HEK293T (cell line): ENCODE data around the gene ATP9A.

Experiments used
- CTCF ChIA-PET: fragments of 350-600 bp; formaldehyde crosslinking; extraction: SDS; loops from one replicate; lab custom pipeline; 2021; ENCODE audit warnings: antibody characterized with exemption, inconsistent platforms; lab: Yijun Ruan, JAX
- POLR2A ChIA-PET: fragments of 350-600 bp; formaldehyde crosslinking; extraction: SDS; loops from one replicate; lab custom pipeline; 2020; ENCODE audit warnings: antibody characterized with exemption, inconsistent platforms; lab: Yijun Ruan, JAX
- DNase-seq: peaks from one replicate; pipeline ENCODE4 v3.0.0; 2012; ENCODE audit warnings: mixed read lengths; ENCODE audit errors: extremely low spot score
- ARNT ChIP-seq: fragments of 450-650 bp; IDR thresholded peaks from 2 replicates; pipeline ENCODE4 v1.6.1; 2017; ENCODE audit warnings: mild to moderate bottlenecking
- BHLHE40 ChIP-seq: fragments of 450-650 bp; IDR thresholded peaks from 2 replicates; pipeline ENCODE4 v1.6.1; 2016; ENCODE audit warnings: mild to moderate bottlenecking, moderate library complexity, borderline replicate concordance
- CTBP1 ChIP-seq: fragments of 450-650 bp; IDR thresholded peaks from 2 replicates; pipeline ENCODE4 v1.6.1; 2016; ENCODE audit warnings: borderline replicate concordance
- ELF4 ChIP-seq: fragments of 450-650 bp; IDR thresholded peaks from 2 replicates; pipeline ENCODE4 v1.6.1; 2017; ENCODE audit warnings: antibody characterized with exemption
- FOXA1 ChIP-seq: fragments of 450-650 bp; IDR thresholded peaks from 2 replicates; pipeline ENCODE4 v1.6.1; 2016; ENCODE audit warnings: mild to moderate bottlenecking
- FOXK2 ChIP-seq: fragments of 450-650 bp; IDR thresholded peaks from 2 replicates; pipeline ENCODE4 v1.6.1; 2016; ENCODE audit warnings: mild to moderate bottlenecking
- FOXM1 ChIP-seq: fragments of 450-650 bp; IDR thresholded peaks from 2 replicates; pipeline ENCODE4 v1.6.1; 2017; ENCODE audit warnings: mild to moderate bottlenecking, borderline replicate concordance
- HDGF ChIP-seq: fragments of 450-650 bp; IDR thresholded peaks from 2 replicates; pipeline ENCODE4 v1.6.1; 2017; ENCODE audit warnings: antibody characterized with exemption, borderline replicate concordance
- L3MBTL2 ChIP-seq: fragments of 450-650 bp; conservative IDR thresholded peaks from 2 replicates; pipeline ENCODE4 v1.6.1; 2016; ENCODE audit warnings: mild to moderate bottlenecking
- LEF1 ChIP-seq: fragments of 450-650 bp; IDR thresholded peaks from 2 replicates; pipeline ENCODE4 v1.6.1; 2017; ENCODE audit warnings: mild to moderate bottlenecking, borderline replicate concordance
- NFRKB ChIP-seq: fragments of 450-650 bp; IDR thresholded peaks from 2 replicates; pipeline ENCODE4 v1.6.1; 2016; ENCODE audit warnings: mild to moderate bottlenecking, moderate library complexity
- PKNOX1 ChIP-seq: fragments of 450-650 bp; IDR thresholded peaks from 2 replicates; pipeline ENCODE4 v1.6.1; 2016
- SP1 ChIP-seq: fragments of 450-650 bp; IDR thresholded peaks from 2 replicates; pipeline ENCODE4 v1.6.1; 2017
- SUZ12 ChIP-seq: fragments of 450-650 bp; IDR thresholded peaks from 2 replicates; pipeline ENCODE4 v1.6.1; 2016; ENCODE audit warnings: mild to moderate bottlenecking
- TARDBP ChIP-seq: fragments of 450-650 bp; IDR thresholded peaks from 2 replicates; pipeline ENCODE4 v1.6.1; 2016
- ZNF384 ChIP-seq: fragments of 450-650 bp; IDR thresholded peaks from 2 replicates; pipeline ENCODE4 v1.6.1; 2016

Gene ATP9A

GRCh38 chr20:51797357-51798025 lies 29.3 kb upstream of the ATP9A start:
- POLR2A ChIA-PET, result no interaction called here
- peak; percentile 46 for DNase-seq
- CTCF ChIA-PET, result interaction anchor here (1.0 kb wide), 1 partner anchor 97 kb away, joined by 3 read pairs; no protein-coding TSS in a partner anchor
- TF ChIP-seq SUZ12 (no peak), ZNF384 (peak; percentile 46; the same call in 1 of the 2 replicates), LEF1 (no peak), BHLHE40 (no peak), FOXK2 (peak; percentile 62; the same call in 1 of the 2 replicates), ARNT (no peak), CTBP1 (peak; percentile 85), PKNOX1 (peak; percentile 91)

- DNase-seq, result no peak
- TF ChIP-seq ARNT (no peak), FOXM1 (no peak), CTBP1 (no peak), HDGF (no peak), ZNF384 (no peak), PKNOX1 (no peak), SUZ12 (no peak), FOXK2 (no peak), SP1 (no peak), L3MBTL2 (no peak), TARDBP (no peak), FOXA1 (no peak), NFRKB (no peak), LEF1 (no peak), BHLHE40 (no peak), ELF4 (no peak)
- ChIA-PET POLR2A (no interaction called here), CTCF (interaction anchor here (1.0 kb wide), 1 partner anchor 95 kb away, joined by 3 read pairs; no protein-coding TSS in a partner anchor)
Observed at GRCh38 chr20:51796340-51796739, 28.1 kb upstream of the ATP9A start.

- DNase-seq, result no peak
- TF ChIP-seq HDGF (no peak), FOXM1 (no peak)
- POLR2A ChIA-PET, result no interaction called here
- CTCF ChIA-PET, result no interaction called here
Observed at GRCh38 chr20:51792960-51793359, 24.8 kb upstream of the ATP9A start.

GRCh38 chr20:51791626-51792025 lies 23.4 kb upstream of the ATP9A start:
- TF ChIP-seq SP1 (no peak), HDGF (no peak), L3MBTL2 (no peak), ZNF384 (no peak), FOXM1 (no peak), BHLHE40 (no peak), TARDBP (no peak), ARNT (no peak), PKNOX1 (no peak), SUZ12 (no peak), FOXA1 (no peak), ELF4 (no peak), LEF1 (no peak), FOXK2 (no peak), NFRKB (no peak)
- ChIA-PET POLR2A (no interaction called here), CTCF (interaction anchor here (1.2 to 1.8 kb wide), 2 partner anchors 8 to 9 kb away, joined by 3 to 7 read pairs; no protein-coding TSS in a partner anchor)

GRCh38 chr20:51790256-51790655 lies 22.1 kb upstream of the ATP9A start:
- POLR2A ChIA-PET, result no interaction called here
- CTCF ChIA-PET, result no interaction called here
- TF ChIP-seq L3MBTL2 (no peak), NFRKB (no peak), SP1 (no peak), HDGF (no peak), FOXK2 (no peak), ARNT (no peak), LEF1 (no peak), FOXA1 (no peak), TARDBP (no peak), FOXM1 (no peak), ZNF384 (no peak), PKNOX1 (no peak), ELF4 (no peak), BHLHE40 (no peak), CTBP1 (no peak), SUZ12 (no peak)
- no peak for DNase-seq

More at GRCh38 chr20:51791626-51792025, 23.4 kb upstream of the ATP9A start:
- DNase-seq, result no peak
